NB4 (cell line): ENCODE measurements around the gene PORCN.
A peak's percentile ranks its signal among the peaks of the same experiment; 100 is the strongest.

Experiments
- MYC ChIP-seq: IDR thresholded peaks from 2 replicates; pipeline ENCODE4 v1.6.1; 2011; ENCODE audit warnings: low read depth, low read length
- TF ChIP-seq, protein P1 (sequence below): IDR thresholded peaks from one replicate; pipeline ENCODE4 v1.5.1; 2012; ENCODE audit warnings: low read depth, low read length

GRCh38 chrX:48466696-48467095, 42.1 kb upstream of the PORCN start:
- TF ChIP-seq, protein P1, sequence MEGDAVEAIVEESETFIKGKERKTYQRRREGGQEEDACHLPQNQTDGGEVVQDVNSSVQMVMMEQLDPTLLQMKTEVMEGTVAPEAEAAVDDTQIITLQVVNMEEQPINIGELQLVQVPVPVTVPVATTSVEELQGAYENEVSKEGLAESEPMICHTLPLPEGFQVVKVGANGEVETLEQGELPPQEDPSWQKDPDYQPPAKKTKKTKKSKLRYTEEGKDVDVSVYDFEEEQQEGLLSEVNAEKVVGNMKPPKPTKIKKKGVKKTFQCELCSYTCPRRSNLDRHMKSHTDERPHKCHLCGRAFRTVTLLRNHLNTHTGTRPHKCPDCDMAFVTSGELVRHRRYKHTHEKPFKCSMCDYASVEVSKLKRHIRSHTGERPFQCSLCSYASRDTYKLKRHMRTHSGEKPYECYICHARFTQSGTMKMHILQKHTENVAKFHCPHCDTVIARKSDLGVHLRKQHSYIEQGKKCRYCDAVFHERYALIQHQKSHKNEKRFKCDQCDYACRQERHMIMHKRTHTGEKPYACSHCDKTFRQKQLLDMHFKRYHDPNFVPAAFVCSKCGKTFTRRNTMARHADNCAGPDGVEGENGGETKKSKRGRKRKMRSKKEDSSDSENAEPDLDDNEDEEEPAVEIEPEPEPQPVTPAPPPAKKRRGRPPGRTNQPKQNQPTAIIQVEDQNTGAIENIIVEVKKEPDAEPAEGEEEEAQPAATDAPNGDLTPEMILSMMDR, result peak; percentile 27
- no peak for TF ChIP-seq MYC
